ENCODE data around the gene PGAM1.
A peak's percentile ranks its signal among the peaks of the same experiment; 100 is the strongest.

Gene PGAM1

GRCh38 chr10:97425964-97426775 lies at the start of gene PGAM1:
Gene PGAM1 (plus strand): TSS chr10:97426191. CDS start chr10:97426308, 117 bp downstream.
- peak; percentile 80 for TF ChIP-seq CTCF (conservative IDR thresholded peaks at IDR 0.05)
- peak within 1 kb of the TSS; percentile 95 for H3K27ac ChIP-seq

GRCh38 chr10:97376413-97376812 lies 49.6 kb upstream of the PGAM1 start:
- no peak for TF ChIP-seq CTCF (conservative IDR thresholded peaks at IDR 0.05)
- no peak overlapping the region for H3K27ac ChIP-seq

GRCh38 chr10:97378933-97379921 lies 46.8 kb upstream of the PGAM1 start:
- no peak for TF ChIP-seq CTCF (conservative IDR thresholded peaks at IDR 0.05)
- H3K27ac ChIP-seq, result no peak overlapping the region

- TF ChIP-seq CTCF (conservative IDR thresholded peaks at IDR 0.05), result no peak
- no peak overlapping the region for H3K27ac ChIP-seq
Observed at GRCh38 chr10:97380516-97380915, 45.5 kb upstream of the PGAM1 start.

GRCh38 chr10:97381626-97382025 lies 44.4 kb upstream of the PGAM1 start:
- no peak overlapping the region for H3K27ac ChIP-seq
- no peak for TF ChIP-seq CTCF (conservative IDR thresholded peaks at IDR 0.05)

GRCh38 chr10:97383159-97383558 lies 42.8 kb upstream of the PGAM1 start:
- TF ChIP-seq CTCF (conservative IDR thresholded peaks at IDR 0.05), result no peak
- H3K27ac ChIP-seq, result no peak overlapping the region

GRCh38 chr10:97384156-97384555 lies 41.8 kb upstream of the PGAM1 start:
- no peak for TF ChIP-seq CTCF (conservative IDR thresholded peaks at IDR 0.05)
- H3K27ac ChIP-seq, result no peak overlapping the region

Data from VCaP (cell line).